Sigmoid colon (tissue), 4 donors: Measurements from ENCODE around the gene SLC35A4.

ENCODE experiments used
- CTCF ChIP-seq, 4 experiments: fragments of 450-650 bp in 3 of 4; fragments of 200-600 bp in 1 of 4; IDR thresholded peaks; one replicate each; pipeline ENCODE4 v1.5.1; 2016 to 2019; ENCODE audit warnings: antibody characterized with exemption in 4 of 4, mild to moderate bottlenecking in 3 of 4, moderate library complexity in 2 of 4
- EP300 ChIP-seq, 4 donors: sonication (generic); formaldehyde crosslinking; IDR thresholded peaks; one replicate each; pipeline ENCODE4 v1.6.1; 2017; ENCODE audit warnings: antibody characterized with exemption in 4 of 4
- POLR2AphosphoS5 ChIP-seq, 4 donors: sonication (generic); formaldehyde crosslinking; IDR thresholded peaks; one replicate each; pipeline ENCODE4 v1.6.1; 2017; ENCODE audit warnings: antibody characterized with exemption in 4 of 4

DNA sequence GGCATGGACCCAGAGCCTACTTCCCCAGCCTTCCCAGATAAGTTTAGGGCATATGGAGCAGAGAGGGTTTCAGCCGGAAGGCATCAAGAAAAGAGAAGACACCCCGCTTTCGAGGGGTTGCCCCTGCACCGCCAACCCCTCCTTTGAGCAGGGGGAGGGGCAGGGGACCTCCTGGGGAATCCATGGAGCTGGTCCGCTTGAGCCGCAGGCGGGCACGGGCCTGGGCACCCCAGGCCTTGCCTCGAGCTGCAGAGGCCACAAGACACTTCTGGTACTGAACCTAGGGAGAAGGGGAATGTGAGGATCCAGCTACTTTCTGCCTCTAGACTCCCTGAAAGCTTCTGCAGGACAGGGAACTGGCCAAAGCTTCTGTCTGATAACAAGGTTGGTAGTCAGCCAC is 6.1 kb upstream of the SLC35A4 start:
- TF ChIP-seq CTCF (IDR thresholded peaks at IDR 0.05): no peak
- TF ChIP-seq POLR2AphosphoS5 (IDR thresholded peaks at IDR 0.05): no peak
- TF ChIP-seq EP300 (IDR thresholded peaks at IDR 0.05): no peak
